PC-9 (cell line): ENCODE results near the gene ENTPD5. TPM values are rescaled to one million over a fixed set of nuclear protein-coding genes. Genes with fewer than 3 reads are reported as not detected.

ENCODE experiments used
- BruUV-seq: library from RNA; stranded (reverse); fragments of 400-500 nt; replicated peaks from 2 replicates; lab custom pipeline; 2021; lab: Mats Ljungman, UMichigan
- CTCF ChIA-PET: fragments of 300-600 bp; sonication (Branson Sonifier 250); formaldehyde crosslinking; loops from one replicate; lab custom pipeline; 2022; ENCODE audit warnings: antibody characterized with exemption; lab: Charles Lee
- POLR2A ChIA-PET: fragments of 300-600 bp; sonication (Branson Sonifier 250); formaldehyde crosslinking; loops from one replicate; lab custom pipeline; 2022; ENCODE audit warnings: antibody characterized with exemption; ENCODE audit not compliant: unreplicated experiment; lab: Charles Lee
- DNase-seq, 2 experiments: peaks; one replicate each; pipeline versions ENCODE4 v3.0.0 to v3.0.0-alpha.2; 2015 to 2022; ENCODE audit warnings: mixed read lengths in 1 of 2
- H2AFZ ChIP-seq: fragments of 200-600 bp; sonication (generic); 2 replicates; pipeline ENCODE4 v1.8.1; 2017; ENCODE audit warnings: antibody characterized with exemption
- H3F3A ChIP-seq: fragments of 200-600 bp; sonication (generic); 2 replicates; pipeline ENCODE4 v1.8.1; 2017; ENCODE audit warnings: antibody characterized with exemption, mild to moderate bottlenecking, low read depth; ENCODE audit not compliant: insufficient read depth
- H3K27ac ChIP-seq: fragments of 200-600 bp; sonication (generic); 2 replicates; pipeline ENCODE4 v1.6.1; 2016; ENCODE audit warnings: mixed run types
- H3K27me3 ChIP-seq: fragments of 200-600 bp; sonication (generic); 2 replicates; pipeline ENCODE4 v1.6.1; 2016; ENCODE audit warnings: low read depth, mixed run types; ENCODE audit not compliant: insufficient read depth
- H3K36me3 ChIP-seq: fragments of 200-600 bp; sonication (generic); 2 replicates; pipeline ENCODE4 v1.6.1; 2016; ENCODE audit warnings: low read depth, mixed run types
- H3K4me1 ChIP-seq: fragments of 200-600 bp; sonication (generic); replicated peaks from 2 replicates; pipeline ENCODE4 v1.6.1; 2016; ENCODE audit warnings: mixed run types; ENCODE audit not compliant: insufficient read depth
- H3K4me2 ChIP-seq: fragments of 200-600 bp; sonication (generic); 2 replicates; pipeline ENCODE4 v1.6.1; 2017; ENCODE audit warnings: mixed run types
- H3K4me3 ChIP-seq: fragments of 200-600 bp; sonication (generic); 2 replicates; pipeline ENCODE4 v1.6.1; 2016; ENCODE audit warnings: mixed run types
- H3K79me2 ChIP-seq: fragments of 200-600 bp; sonication (generic); 2 replicates; pipeline ENCODE4 v1.6.1; 2017; ENCODE audit warnings: low read depth, mixed run types
- H3K9me2 ChIP-seq: fragments of 200-600 bp; sonication (generic); 2 replicates; pipeline ENCODE4 v1.8.1; 2017; ENCODE audit warnings: mild to moderate bottlenecking; ENCODE audit not compliant: insufficient read depth
- H3K9me3 ChIP-seq: fragments of 200-600 bp; sonication (generic); 2 replicates; pipeline ENCODE4 v1.8.1; 2016; ENCODE audit warnings: low read depth; ENCODE audit not compliant: insufficient read depth
- H4K20me1 ChIP-seq: fragments of 200-600 bp; sonication (generic); 2 replicates; pipeline ENCODE4 v1.8.1; 2017; ENCODE audit not compliant: insufficient read depth
- EZH2 ChIP-seq: fragments of 200-600 bp; sonication (generic); IDR thresholded peaks from 2 replicates; pipeline ENCODE4 v1.8.0; 2017; ENCODE audit warnings: antibody characterized with exemption, low read depth
- intact Hi-C: fragments of 100-400 bp; cut with micrococcal nuclease; formaldehyde crosslinking; loops from one replicate; pipeline ENCODE4 v1.10.0; 2022; ENCODE audit not compliant: unreplicated experiment
- total RNA-seq: library from RNA; stranded (reverse); gene quantifications from 2 replicates; pipeline ENCODE4 v1.2.3, GENCODE V29; 2021
- TF ChIP-seq, protein P1 (sequence below): fragments of 200-600 bp; sonication (generic); conservative IDR thresholded peaks from 2 replicates; pipeline ENCODE4 v1.6.1; 2017; ENCODE audit warnings: mixed run types, antibody characterized with exemption, mild to moderate bottlenecking, moderate library complexity

ENTPD5 gene
- total RNA-seq, 1 experiment from 2014 or later: 12.3 TPM

- Histone ChIP-seq H3K4me3 (no peak overlapping the region), H3K4me1 (0 out of 2 replicates have a peak, but pooled peaks cover under 1% of the 10 kb centered on the region), H3K27me3 (no peaks in the 10 kb centered on the region), H3K4me2 (no peak overlapping the region), H4K20me1 (no peaks in the 10 kb centered on the region), H3K79me2 (no peaks in the 10 kb centered on the region), H3K36me3 (no peaks in the 10 kb centered on the region), H3K27ac (no peak overlapping the region), H3K9me2 (no peaks in the 10 kb centered on the region), H3F3A (no peaks in the 10 kb centered on the region; the same call in 1 of the 2 replicates), H3K9me3 (no peaks in the 10 kb centered on the region), H2AFZ (no peak overlapping the region)
- DNase-seq: no peak
- TF ChIP-seq, protein P1, sequence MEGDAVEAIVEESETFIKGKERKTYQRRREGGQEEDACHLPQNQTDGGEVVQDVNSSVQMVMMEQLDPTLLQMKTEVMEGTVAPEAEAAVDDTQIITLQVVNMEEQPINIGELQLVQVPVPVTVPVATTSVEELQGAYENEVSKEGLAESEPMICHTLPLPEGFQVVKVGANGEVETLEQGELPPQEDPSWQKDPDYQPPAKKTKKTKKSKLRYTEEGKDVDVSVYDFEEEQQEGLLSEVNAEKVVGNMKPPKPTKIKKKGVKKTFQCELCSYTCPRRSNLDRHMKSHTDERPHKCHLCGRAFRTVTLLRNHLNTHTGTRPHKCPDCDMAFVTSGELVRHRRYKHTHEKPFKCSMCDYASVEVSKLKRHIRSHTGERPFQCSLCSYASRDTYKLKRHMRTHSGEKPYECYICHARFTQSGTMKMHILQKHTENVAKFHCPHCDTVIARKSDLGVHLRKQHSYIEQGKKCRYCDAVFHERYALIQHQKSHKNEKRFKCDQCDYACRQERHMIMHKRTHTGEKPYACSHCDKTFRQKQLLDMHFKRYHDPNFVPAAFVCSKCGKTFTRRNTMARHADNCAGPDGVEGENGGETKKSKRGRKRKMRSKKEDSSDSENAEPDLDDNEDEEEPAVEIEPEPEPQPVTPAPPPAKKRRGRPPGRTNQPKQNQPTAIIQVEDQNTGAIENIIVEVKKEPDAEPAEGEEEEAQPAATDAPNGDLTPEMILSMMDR: no peak
- TF ChIP-seq EZH2: no peak
- ChIA-PET CTCF (interaction anchor here (0.6 kb wide), 1 partner anchor 19 kb away, joined by 6 read pairs; no protein-coding TSS in a partner anchor), POLR2A (no interaction called here)
- intact Hi-C loops: no loop called here
- no TSS peak for BruUV-seq
These were observed 20.4 kb downstream of the ENTPD5 start for GRCh38 chr14:73998726-73999125.

- POLR2A ChIA-PET: no interaction called here
- intact Hi-C loops: no loop called here
- Histone ChIP-seq H3K4me3 (no peak overlapping the region), H3K27me3 (no peaks in the 10 kb centered on the region), H2AFZ (no peak overlapping the region), H3K4me1 (0 out of 2 replicates have a peak, but pooled peaks cover 4% of the 10 kb centered on the region), H4K20me1 (no peaks in the 10 kb centered on the region), H3F3A (peaks cover 3% of the 10 kb centered on the region; the same call in 1 of the 2 replicates), H3K9me2 (no peaks in the 10 kb centered on the region), H3K79me2 (no peaks in the 10 kb centered on the region), H3K36me3 (no peaks in the 10 kb centered on the region), H3K27ac (no peak overlapping the region), H3K9me3 (no peaks in the 10 kb centered on the region), H3K4me2 (no peak overlapping the region)
- no peak for DNase-seq
- TF ChIP-seq EZH2: no peak
- TF ChIP-seq, protein P1: no peak
- no TSS peak for BruUV-seq
- CTCF ChIA-PET: no interaction called here
These were observed 21.1 kb downstream of the ENTPD5 start for GRCh38 chr14:73997944-73998447.

- TF ChIP-seq, protein P1: no peak
- TF ChIP-seq EZH2: no peak
- no peak overlapping the region for H3K27ac ChIP-seq
- no peaks in the 10 kb centered on the region for H3K79me2 ChIP-seq
- ChIA-PET CTCF (no interaction called here), POLR2A (no interaction called here)
- H3K4me3 ChIP-seq: no peak overlapping the region
- 0 out of 2 replicates have a peak, but pooled peaks cover 4% of the 10 kb centered on the region for H3K4me1 ChIP-seq
- H3K27me3 ChIP-seq: no peaks in the 10 kb centered on the region
- H4K20me1 ChIP-seq: no peaks in the 10 kb centered on the region
- no TSS peak for BruUV-seq
- H3F3A ChIP-seq: peaks cover 3% of the 10 kb centered on the region; the same call in 1 of the 2 replicates
- no peak overlapping the region for H3K4me2 ChIP-seq
- intact Hi-C loops: no loop called here
- no peaks in the 10 kb centered on the region for H3K9me2 ChIP-seq
- H2AFZ ChIP-seq: no peak overlapping the region
- H3K9me3 ChIP-seq: no peaks in the 10 kb centered on the region
- DNase-seq: no peak
- H3K36me3 ChIP-seq: no peaks in the 10 kb centered on the region
These were observed 21.8 kb downstream of the ENTPD5 start for GRCh38 chr14:73997108-73997943.
